ENCODE results near the gene DPYSL4. TPM values are rescaled to one million over a fixed set of nuclear protein-coding genes. Genes with fewer than 3 reads are reported as not detected.
A peak's percentile ranks its signal among the peaks of the same experiment; 100 is the strongest.

DPYSL4 gene
- total RNA-seq (2021): 26.3 and 29.0 TPM in 2 replicates
- long read RNA-seq, transcript DPYSL4-201 (14 exons, 2,729 nt): major isoform, 47 of 92 reads
- long read RNA-seq, partial matches to known transcripts: 9 of 92 reads
- long read RNA-seq, other reads (novel, unspliced or antisense): 34 of 92 reads

DNA sequence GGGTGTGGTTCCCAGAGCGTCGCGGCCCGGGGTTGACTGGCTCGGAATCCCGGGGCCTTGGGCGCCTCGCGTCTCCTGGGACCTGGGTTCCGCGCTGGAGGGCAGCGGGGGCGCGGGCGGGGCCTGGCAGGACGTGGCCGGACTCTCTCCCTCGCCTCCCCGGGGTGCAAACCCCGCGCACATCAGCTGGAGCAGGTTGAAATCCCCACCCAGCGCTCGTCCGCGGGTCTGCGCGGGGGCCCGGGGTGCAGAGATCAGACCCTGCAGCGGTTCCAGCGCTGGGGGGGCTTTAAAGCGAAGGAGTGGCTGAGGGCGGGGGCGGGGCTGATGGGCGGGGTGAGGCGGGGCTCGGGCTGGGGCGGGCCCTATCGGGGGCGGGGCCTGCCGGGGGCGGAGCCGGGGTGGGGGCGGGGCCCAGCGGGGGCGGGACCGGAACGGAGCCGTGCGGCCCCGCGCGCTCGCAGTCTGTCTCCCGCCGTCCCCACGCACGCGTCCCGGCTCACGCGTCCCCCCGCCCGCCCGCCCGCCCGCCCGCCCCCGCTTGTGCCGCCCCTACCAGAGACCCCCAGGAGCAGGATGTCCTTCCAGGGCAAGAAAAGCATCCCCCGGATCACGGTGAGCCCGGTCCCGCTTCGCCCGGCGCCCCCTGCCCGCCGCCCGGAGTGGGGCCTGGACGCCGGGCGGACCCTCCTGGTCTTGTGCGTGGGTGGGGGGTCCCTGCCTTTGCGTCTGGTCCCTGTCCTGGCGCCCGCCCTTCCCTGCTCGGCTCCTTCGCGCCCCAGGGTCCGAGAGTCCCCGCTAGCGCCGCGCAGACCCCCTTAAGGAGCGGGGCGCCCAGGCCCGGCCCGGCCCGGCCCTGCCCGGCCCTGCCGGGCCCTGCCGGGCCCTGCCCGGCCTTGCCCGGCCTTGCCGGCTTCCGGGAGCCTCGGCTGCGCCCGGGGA, at the start of gene DPYSL4:
DPYSL4 (plus strand) TSS at position 461 of the 942 bp plus-strand sequence; CDS start at position 577, 116 bp downstream.
- peak within 1 kb of the TSS; percentile 61 to 76 for H3K4me3 Mint-ChIP-seq
- H3K9ac ChIP-seq (ENCODE audit: extremely low read depth, insufficient read length, low read length): no peak within 1 kb of the TSS
- H3K4ac ChIP-seq (ENCODE audit: low read depth, low read length): no peak within 1 kb of the TSS
- H4K5ac ChIP-seq (ENCODE audit: insufficient read length, low read depth, low read length): no peak within 1 kb of the TSS
- no peak for DNase-seq
- H3K27ac Mint-ChIP-seq: no peak within 1 kb of the TSS
- no peaks in the 10 kb centered on the region; the same call in 1 of the 2 replicates for H3K4me1 ChIP-seq (ENCODE audit: insufficient read depth, low read length)
- peaks cover 5 to 8% of the 10 kb centered on the region in 2 experiments for H3K4me1 Mint-ChIP-seq
- H2AK5ac ChIP-seq (ENCODE audit: insufficient read length, low read length): no peak within 1 kb of the TSS
- no peaks in the 10 kb centered on the region for H3K79me2 ChIP-seq (ENCODE audit: insufficient read depth, low read length)
- no peak within 1 kb of the TSS for H2BK15ac ChIP-seq (ENCODE audit: low read depth, low read length)
- no peaks in the 10 kb centered on the region for H4K20me1 ChIP-seq (ENCODE audit: control insufficient read depth, insufficient read depth, insufficient read length)
- WGBS (ENCODE audit: extremely low coverage, insufficient read length, low lambda C conversion rate): no CpG with 5 or more reads among the region's 109 CpGs
- peak within 1 kb of the TSS; percentile 58 for H3K4me2 ChIP-seq (ENCODE audit: insufficient read depth, insufficient read length, low read length)
- H3K23ac ChIP-seq (ENCODE audit: insufficient read length, low read depth, low read length): no peak within 1 kb of the TSS
- H3K9me3 Mint-ChIP-seq: peaks cover 0 to 3% of the 10 kb centered on the region in 2 experiments; a peak in 3 of 5 replicates
- H3K79me1 ChIP-seq (ENCODE audit: insufficient read depth, low read depth, low read length, poor library complexity, severe bottlenecking): no peaks in the 10 kb centered on the region
- TF ChIP-seq, protein P1, sequence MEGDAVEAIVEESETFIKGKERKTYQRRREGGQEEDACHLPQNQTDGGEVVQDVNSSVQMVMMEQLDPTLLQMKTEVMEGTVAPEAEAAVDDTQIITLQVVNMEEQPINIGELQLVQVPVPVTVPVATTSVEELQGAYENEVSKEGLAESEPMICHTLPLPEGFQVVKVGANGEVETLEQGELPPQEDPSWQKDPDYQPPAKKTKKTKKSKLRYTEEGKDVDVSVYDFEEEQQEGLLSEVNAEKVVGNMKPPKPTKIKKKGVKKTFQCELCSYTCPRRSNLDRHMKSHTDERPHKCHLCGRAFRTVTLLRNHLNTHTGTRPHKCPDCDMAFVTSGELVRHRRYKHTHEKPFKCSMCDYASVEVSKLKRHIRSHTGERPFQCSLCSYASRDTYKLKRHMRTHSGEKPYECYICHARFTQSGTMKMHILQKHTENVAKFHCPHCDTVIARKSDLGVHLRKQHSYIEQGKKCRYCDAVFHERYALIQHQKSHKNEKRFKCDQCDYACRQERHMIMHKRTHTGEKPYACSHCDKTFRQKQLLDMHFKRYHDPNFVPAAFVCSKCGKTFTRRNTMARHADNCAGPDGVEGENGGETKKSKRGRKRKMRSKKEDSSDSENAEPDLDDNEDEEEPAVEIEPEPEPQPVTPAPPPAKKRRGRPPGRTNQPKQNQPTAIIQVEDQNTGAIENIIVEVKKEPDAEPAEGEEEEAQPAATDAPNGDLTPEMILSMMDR (conservative IDR thresholded peaks at IDR 0.05): peak; percentile 17; the same call in 1 of the 3 replicates
- H2AFZ ChIP-seq (ENCODE audit: low read length): no peak within 1 kb of the TSS
- no peak within 1 kb of the TSS for H2BK12ac ChIP-seq (ENCODE audit: insufficient read length, low read depth, low read length)
- H2BK5ac ChIP-seq (ENCODE audit: insufficient read length, low read length): no peak within 1 kb of the TSS
- no peak within 1 kb of the TSS for H3T11ph ChIP-seq (ENCODE audit: low read length)
- H3K14ac ChIP-seq (ENCODE audit: insufficient read depth, low read length): no peak within 1 kb of the TSS
- no peak within 1 kb of the TSS for H3K56ac ChIP-seq (ENCODE audit: insufficient read length, low read depth, low read length)
- no peak within 1 kb of the TSS for H4K91ac ChIP-seq (ENCODE audit: insufficient read length, low read depth, low read length)
- H3K27me3 Mint-ChIP-seq (ENCODE audit: low read depth): peaks cover 76% of the 10 kb centered on the region
- H3K27me3 ChIP-seq (ENCODE audit: insufficient read depth, low read length): peaks cover 22% of the 10 kb centered on the region; the same call in 1 of the 2 replicates
- H3K9me3 ChIP-seq (ENCODE audit: control insufficient read depth, low read depth, low read length): no peaks in the 10 kb centered on the region
- H3K18ac ChIP-seq (ENCODE audit: insufficient read length, low read depth, low read length): peak within 1 kb of the TSS; percentile 62
- no peak within 1 kb of the TSS for H2BK20ac ChIP-seq (ENCODE audit: low read depth, low read length, poor library complexity, severe bottlenecking)
- H3K36me3 Mint-ChIP-seq (ENCODE audit: insufficient read depth in 1 of 3, low read depth in 3 of 3): peaks cover 8 to 18% (median 16%) of the 10 kb centered on the region in 3 experiments; a peak in 6 of 7 replicates
- no peak within 1 kb of the TSS for H2BK120ac ChIP-seq (ENCODE audit: low read depth, low read length, poor library complexity, severe bottlenecking)
- no peak within 1 kb of the TSS for H4K8ac ChIP-seq (replicated peaks; ENCODE audit: insufficient read length, low read depth, low read length)
- H3K27ac ChIP-seq (ENCODE audit: insufficient read length, low read depth, low read length): no peak within 1 kb of the TSS
- peaks cover 22% of the 10 kb centered on the region for H3K23me2 ChIP-seq (ENCODE audit: insufficient read length, low read depth, low read length, poor library complexity, severe bottlenecking)

All from H9 (cell line).